Fibroblast of villous mesenchyme (primary cell): ENCODE measurements around the gene MACROD1. TPM values are rescaled to one million over a fixed set of nuclear protein-coding genes. Genes with fewer than 3 reads are reported as not detected.

ENCODE experiments used
- DNase-seq: peaks from one replicate; pipeline ENCODE4 v3.0.0-alpha.2; 2010; ENCODE audit warnings: low read depth
- H3K4me3 ChIP-seq: 2 replicates; pipeline ENCODE4 v1.5.1; 2011; ENCODE audit warnings: low read depth, mild to moderate bottlenecking, low read length
- CTCF ChIP-seq: IDR thresholded peaks from 2 replicates; pipeline ENCODE4 v1.5.1; 2012; ENCODE audit warnings: low read depth, mild to moderate bottlenecking, low read length; ENCODE audit not compliant: insufficient read depth
- total RNA-seq: library from RNA; depleted of rRNA; stranded (reverse); fragments of >200 nt; gene quantifications from 2 replicates; pipeline ENCODE4 v1.2.3, GENCODE V29; 2012

Gene MACROD1
- total RNA-seq, 1 donor = 8.6 TPM

GRCh38 chr11:64151337-64151736, 14.6 kb downstream of the MACROD1 start:
- H3K4me3 ChIP-seq = no peak overlapping the region
- no peak for TF ChIP-seq CTCF
- no peak for DNase-seq

GRCh38 chr11:64150481-64151239, 15.3 kb downstream of the MACROD1 start:
- no peak for TF ChIP-seq CTCF
- no peak overlapping the region for H3K4me3 ChIP-seq
- no peak for DNase-seq

GRCh38 chr11:64150051-64150450, 15.9 kb downstream of the MACROD1 start:
- no peak for DNase-seq
- TF ChIP-seq CTCF = no peak
- H3K4me3 ChIP-seq = no peak overlapping the region

- DNase-seq = no peak
- no peak for TF ChIP-seq CTCF
- no peak overlapping the region for H3K4me3 ChIP-seq
Measured at GRCh38 chr11:64148917-64149617, 16.8 kb downstream of the MACROD1 start.

- peak; percentile 90 for TF ChIP-seq CTCF
- H3K4me3 ChIP-seq = peak overlapping the region; percentile 21
- DNase-seq = peak; percentile 80
Measured at GRCh38 chr11:64148226-64148916, 17.5 kb downstream of the MACROD1 start.

- DNase-seq = peak; percentile 30
- TF ChIP-seq CTCF = peak; percentile 74
- H3K4me3 ChIP-seq = no peak overlapping the region
Measured at GRCh38 chr11:64146036-64146955, 19.6 kb downstream of the MACROD1 start.
